GM23338 (cell line): ENCODE measurements around the gene KCNK10.

Experiments
- CREB1 ChIP-seq: fragments of 250-450 bp; sonication (Bioruptor Pico); IDR thresholded peaks from 2 replicates; pipeline ENCODE4 v1.5.0; 2020; ENCODE audit warnings: low read depth, mild to moderate bottlenecking, moderate library complexity
- EZH2 ChIP-seq: fragments of 200-600 bp; sonication (generic); IDR thresholded peaks from one replicate; pipeline ENCODE4 v1.8.0; 2017; ENCODE audit warnings: antibody characterized with exemption, mild to moderate bottlenecking, low read depth; ENCODE audit not compliant: unreplicated experiment
- EZH2phosphoT487 ChIP-seq: fragments of 200-600 bp; sonication (generic); IDR thresholded peaks from one replicate; pipeline ENCODE4 v1.8.1; 2018; ENCODE audit warnings: antibody characterized with exemption; ENCODE audit not compliant: unreplicated experiment
- JUNB ChIP-seq: IDR thresholded peaks from one replicate; pipeline ENCODE4 v1.6.1; 2016; ENCODE audit warnings: antibody characterized with exemption; ENCODE audit not compliant: unreplicated experiment
- POLR2AphosphoS5 ChIP-seq: IDR thresholded peaks from 2 replicates; pipeline ENCODE4 v1.6.1; 2016; ENCODE audit warnings: antibody characterized with exemption, low read depth
- REST ChIP-seq: IDR thresholded peaks from one replicate; pipeline ENCODE4 v1.6.1; 2018; ENCODE audit warnings: antibody characterized with exemption; ENCODE audit not compliant: unreplicated experiment
- STAT1 ChIP-seq: IDR thresholded peaks from one replicate; pipeline ENCODE4 v1.6.1; 2016; ENCODE audit warnings: antibody characterized with exemption; ENCODE audit not compliant: unreplicated experiment
- ZNF331 ChIP-seq: fragments of 250-450 bp; sonication (Bioruptor Pico); IDR thresholded peaks from 2 replicates; pipeline ENCODE4 v1.5.0; 2020; ENCODE audit warnings: low read depth, mild to moderate bottlenecking, moderate library complexity
- TF ChIP-seq, protein P1 (sequence below), 2 experiments: fragments of 200-600 bp in 1 of 2; sonication (generic) in 1 of 2; conservative IDR thresholded peaks; 2 replicates each; pipeline versions ENCODE4 v1.5.1 to v1.6.1; 2016 to 2017; ENCODE audit warnings: antibody characterized with exemption in 2 of 2, low read depth in 2 of 2, mild to moderate bottlenecking in 2 of 2, moderate library complexity in 1 of 2
- TF ChIP-seq, protein P2 (sequence below): IDR thresholded peaks from 2 replicates; pipeline ENCODE4 v1.6.1; 2016; ENCODE audit warnings: antibody characterized with exemption

DNA sequence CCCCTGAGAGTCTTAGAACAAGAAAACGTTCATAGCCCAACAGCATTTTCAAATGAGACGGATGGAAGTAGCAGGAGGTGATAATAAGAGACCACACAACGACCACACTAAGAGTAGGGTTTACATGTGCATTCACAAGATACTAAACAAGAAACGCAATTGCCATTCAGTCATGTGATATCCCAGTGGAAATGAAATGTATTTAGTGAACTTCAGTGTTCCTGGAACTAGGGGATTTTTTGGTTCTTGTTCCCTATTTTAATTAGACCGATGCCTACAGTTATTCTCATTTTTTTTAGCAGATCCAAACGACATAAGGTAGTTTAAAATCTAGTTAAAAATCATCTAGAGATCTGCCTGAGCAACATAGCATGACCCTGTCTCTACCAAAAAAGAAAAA is 168.1 kb downstream of the KCNK10 start:
- TF ChIP-seq POLR2AphosphoS5 (no peak), EZH2 (no peak), STAT1 (no peak), ZNF331 (CRISPR knock-in tag) (no peak), JUNB (no peak), EZH2phosphoT487 (no peak), REST (no peak), CREB1 (CRISPR knock-in tag) (no peak)
- TF ChIP-seq, protein P1, sequence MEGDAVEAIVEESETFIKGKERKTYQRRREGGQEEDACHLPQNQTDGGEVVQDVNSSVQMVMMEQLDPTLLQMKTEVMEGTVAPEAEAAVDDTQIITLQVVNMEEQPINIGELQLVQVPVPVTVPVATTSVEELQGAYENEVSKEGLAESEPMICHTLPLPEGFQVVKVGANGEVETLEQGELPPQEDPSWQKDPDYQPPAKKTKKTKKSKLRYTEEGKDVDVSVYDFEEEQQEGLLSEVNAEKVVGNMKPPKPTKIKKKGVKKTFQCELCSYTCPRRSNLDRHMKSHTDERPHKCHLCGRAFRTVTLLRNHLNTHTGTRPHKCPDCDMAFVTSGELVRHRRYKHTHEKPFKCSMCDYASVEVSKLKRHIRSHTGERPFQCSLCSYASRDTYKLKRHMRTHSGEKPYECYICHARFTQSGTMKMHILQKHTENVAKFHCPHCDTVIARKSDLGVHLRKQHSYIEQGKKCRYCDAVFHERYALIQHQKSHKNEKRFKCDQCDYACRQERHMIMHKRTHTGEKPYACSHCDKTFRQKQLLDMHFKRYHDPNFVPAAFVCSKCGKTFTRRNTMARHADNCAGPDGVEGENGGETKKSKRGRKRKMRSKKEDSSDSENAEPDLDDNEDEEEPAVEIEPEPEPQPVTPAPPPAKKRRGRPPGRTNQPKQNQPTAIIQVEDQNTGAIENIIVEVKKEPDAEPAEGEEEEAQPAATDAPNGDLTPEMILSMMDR (conservative IDR thresholded peaks at IDR 0.05; ENCODE audit: low read depth in 2 of 2): no peak
- TF ChIP-seq, protein P2, sequence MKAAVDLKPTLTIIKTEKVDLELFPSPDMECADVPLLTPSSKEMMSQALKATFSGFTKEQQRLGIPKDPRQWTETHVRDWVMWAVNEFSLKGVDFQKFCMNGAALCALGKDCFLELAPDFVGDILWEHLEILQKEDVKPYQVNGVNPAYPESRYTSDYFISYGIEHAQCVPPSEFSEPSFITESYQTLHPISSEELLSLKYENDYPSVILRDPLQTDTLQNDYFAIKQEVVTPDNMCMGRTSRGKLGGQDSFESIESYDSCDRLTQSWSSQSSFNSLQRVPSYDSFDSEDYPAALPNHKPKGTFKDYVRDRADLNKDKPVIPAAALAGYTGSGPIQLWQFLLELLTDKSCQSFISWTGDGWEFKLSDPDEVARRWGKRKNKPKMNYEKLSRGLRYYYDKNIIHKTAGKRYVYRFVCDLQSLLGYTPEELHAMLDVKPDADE: no peak
